PFSK-1 (cell line): ENCODE data around the gene MYO5B.

Source experiments
- POLR2AphosphoS5 ChIP-seq: IDR thresholded peaks from 2 replicates; pipeline ENCODE4 v1.6.1; 2012; ENCODE audit warnings: low read depth, mild to moderate bottlenecking, control low read depth, low read length, moderate library complexity
- SIN3A ChIP-seq: IDR thresholded peaks from 2 replicates; pipeline ENCODE4 v1.6.1; 2012; ENCODE audit warnings: mild to moderate bottlenecking, low read length, moderate library complexity, borderline replicate concordance; ENCODE audit not compliant: insufficient read depth
- TF ChIP-seq, protein P1 (sequence below), 2 experiments: IDR thresholded peaks; 2 replicates each; pipeline versions ENCODE4 v1.6.1 to v1.8.0; 2011 to 2012; ENCODE audit warnings: low read depth in 2 of 2, low read length in 2 of 2, control low read depth in 1 of 2, inconsistent platforms in 1 of 2, mild to moderate bottlenecking in 1 of 2, moderate library complexity in 1 of 2; ENCODE audit not compliant: insufficient read depth in 1 of 2

DNA sequence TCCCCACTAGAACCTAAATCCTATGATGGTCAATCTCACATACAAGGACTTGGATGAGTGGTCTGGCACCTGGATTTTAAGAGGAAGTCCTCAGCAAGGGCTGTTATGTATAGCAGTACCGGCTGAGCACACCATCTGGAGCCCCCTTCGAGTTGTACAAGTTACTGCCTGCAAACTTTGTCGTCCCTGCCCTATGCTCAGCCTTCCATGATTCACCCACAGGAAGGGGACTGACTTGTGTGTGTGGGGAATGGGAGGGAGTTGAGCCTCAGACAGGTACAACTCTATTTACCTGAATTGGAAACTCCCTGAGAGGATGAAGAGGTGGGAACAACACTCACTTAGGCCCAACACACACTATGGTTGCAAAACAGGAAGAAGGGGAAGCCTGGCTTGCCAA is 186.6 kb downstream of the MYO5B start:
- TF ChIP-seq, protein P1, sequence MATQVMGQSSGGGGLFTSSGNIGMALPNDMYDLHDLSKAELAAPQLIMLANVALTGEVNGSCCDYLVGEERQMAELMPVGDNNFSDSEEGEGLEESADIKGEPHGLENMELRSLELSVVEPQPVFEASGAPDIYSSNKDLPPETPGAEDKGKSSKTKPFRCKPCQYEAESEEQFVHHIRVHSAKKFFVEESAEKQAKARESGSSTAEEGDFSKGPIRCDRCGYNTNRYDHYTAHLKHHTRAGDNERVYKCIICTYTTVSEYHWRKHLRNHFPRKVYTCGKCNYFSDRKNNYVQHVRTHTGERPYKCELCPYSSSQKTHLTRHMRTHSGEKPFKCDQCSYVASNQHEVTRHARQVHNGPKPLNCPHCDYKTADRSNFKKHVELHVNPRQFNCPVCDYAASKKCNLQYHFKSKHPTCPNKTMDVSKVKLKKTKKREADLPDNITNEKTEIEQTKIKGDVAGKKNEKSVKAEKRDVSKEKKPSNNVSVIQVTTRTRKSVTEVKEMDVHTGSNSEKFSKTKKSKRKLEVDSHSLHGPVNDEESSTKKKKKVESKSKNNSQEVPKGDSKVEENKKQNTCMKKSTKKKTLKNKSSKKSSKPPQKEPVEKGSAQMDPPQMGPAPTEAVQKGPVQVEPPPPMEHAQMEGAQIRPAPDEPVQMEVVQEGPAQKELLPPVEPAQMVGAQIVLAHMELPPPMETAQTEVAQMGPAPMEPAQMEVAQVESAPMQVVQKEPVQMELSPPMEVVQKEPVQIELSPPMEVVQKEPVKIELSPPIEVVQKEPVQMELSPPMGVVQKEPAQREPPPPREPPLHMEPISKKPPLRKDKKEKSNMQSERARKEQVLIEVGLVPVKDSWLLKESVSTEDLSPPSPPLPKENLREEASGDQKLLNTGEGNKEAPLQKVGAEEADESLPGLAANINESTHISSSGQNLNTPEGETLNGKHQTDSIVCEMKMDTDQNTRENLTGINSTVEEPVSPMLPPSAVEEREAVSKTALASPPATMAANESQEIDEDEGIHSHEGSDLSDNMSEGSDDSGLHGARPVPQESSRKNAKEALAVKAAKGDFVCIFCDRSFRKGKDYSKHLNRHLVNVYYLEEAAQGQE (IDR thresholded peaks at IDR 0.05; ENCODE audit: insufficient read depth in 1 of 2, low read depth in 2 of 2, low read length in 2 of 2): no peak
- no peak for TF ChIP-seq SIN3A
- TF ChIP-seq POLR2AphosphoS5: no peak
